Measurements from ENCODE around the gene USP6.

The USP6 gene

GRCh38 chr17:5209396-5209795 lies 93.6 kb downstream of the USP6 start (continued):
- TF ChIP-seq POU6F1 (CRISPR knock-in tag; IDR thresholded peaks at IDR 0.05; ENCODE audit: borderline replicate concordance, low read depth) (no peak), ZFP30 (CRISPR knock-in tag; IDR thresholded peaks at IDR 0.05) (no peak), ISL1 (CRISPR knock-in tag; IDR thresholded peaks at IDR 0.05) (no peak), BACH2 (CRISPR knock-in tag; IDR thresholded peaks at IDR 0.05; ENCODE audit: borderline replicate concordance) (no peak), ESRRG (CRISPR knock-in tag; IDR thresholded peaks at IDR 0.05) (no peak), ARNTL (CRISPR knock-in tag; IDR thresholded peaks at IDR 0.05; ENCODE audit: borderline replicate concordance, low read depth) (no peak), SNAI2 (CRISPR knock-in tag; IDR thresholded peaks at IDR 0.05) (no peak), OSR1 (CRISPR knock-in tag; IDR thresholded peaks at IDR 0.05) (no peak), TCF4 (CRISPR knock-in tag; IDR thresholded peaks at IDR 0.05; ENCODE audit: borderline replicate concordance) (no peak), CSDC2 (CRISPR knock-in tag; IDR thresholded peaks at IDR 0.05) (no peak), CREB5 (CRISPR knock-in tag; IDR thresholded peaks at IDR 0.05; ENCODE audit: low read depth) (no peak), GLIS3 (CRISPR knock-in tag; IDR thresholded peaks at IDR 0.05) (no peak)

GRCh38 chr17:5210091-5210490 lies 94.3 kb downstream of the USP6 start:
- no peak for ATAC-seq
- TF ChIP-seq CREB5 (CRISPR knock-in tag; IDR thresholded peaks at IDR 0.05; ENCODE audit: low read depth), result no peak
- no peak for TF ChIP-seq TCF4 (CRISPR knock-in tag; IDR thresholded peaks at IDR 0.05; ENCODE audit: borderline replicate concordance)
- no peak for TF ChIP-seq RARB (CRISPR knock-in tag; IDR thresholded peaks at IDR 0.05)
- no peak for TF ChIP-seq ZNF8 (CRISPR knock-in tag; IDR thresholded peaks at IDR 0.05)
- TF ChIP-seq SNAI2 (CRISPR knock-in tag; IDR thresholded peaks at IDR 0.05), result no peak
- TF ChIP-seq ZFP30 (CRISPR knock-in tag; IDR thresholded peaks at IDR 0.05), result no peak
- no peak for TF ChIP-seq GLIS3 (CRISPR knock-in tag; IDR thresholded peaks at IDR 0.05)
- no peak for TF ChIP-seq TSHZ2 (CRISPR knock-in tag; IDR thresholded peaks at IDR 0.05)
- no peak for TF ChIP-seq ISL1 (CRISPR knock-in tag; IDR thresholded peaks at IDR 0.05)
- TF ChIP-seq CSDC2 (CRISPR knock-in tag; IDR thresholded peaks at IDR 0.05), result no peak
- TF ChIP-seq ZC3H10 (CRISPR knock-in tag; IDR thresholded peaks at IDR 0.05), result no peak
- TF ChIP-seq ESRRG (CRISPR knock-in tag; IDR thresholded peaks at IDR 0.05), result no peak
- no peak for TF ChIP-seq ZNF70 (CRISPR knock-in tag; IDR thresholded peaks at IDR 0.05)
- TF ChIP-seq BACH2 (CRISPR knock-in tag; IDR thresholded peaks at IDR 0.05; ENCODE audit: borderline replicate concordance), result no peak
- TF ChIP-seq ZFP3 (CRISPR knock-in tag; IDR thresholded peaks at IDR 0.05), result no peak
- no peak for TF ChIP-seq ZNF565 (CRISPR knock-in tag; conservative IDR thresholded peaks at IDR 0.05; ENCODE audit: low read depth)
- no peak for TF ChIP-seq TOX (CRISPR knock-in tag; IDR thresholded peaks at IDR 0.05; ENCODE audit: borderline replicate concordance)

GRCh38 chr17:5210614-5211252 lies 94.9 kb downstream of the USP6 start:
- ATAC-seq, result no peak

More at GRCh38 chr17:5210614-5211252, 94.9 kb downstream of the USP6 start:
- no peak for TF ChIP-seq PATZ1 (CRISPR knock-in tag; IDR thresholded peaks at IDR 0.05; ENCODE audit: borderline replicate concordance)
- TF ChIP-seq CSDC2 (CRISPR knock-in tag; IDR thresholded peaks at IDR 0.05), result no peak
- no peak for TF ChIP-seq TCF4 (CRISPR knock-in tag; IDR thresholded peaks at IDR 0.05; ENCODE audit: borderline replicate concordance)
- TF ChIP-seq TSHZ2 (CRISPR knock-in tag; IDR thresholded peaks at IDR 0.05), result no peak
- TF ChIP-seq CREB5 (CRISPR knock-in tag; IDR thresholded peaks at IDR 0.05; ENCODE audit: low read depth), result no peak
- TF ChIP-seq ZNF70 (CRISPR knock-in tag; IDR thresholded peaks at IDR 0.05), result no peak

Data from SK-N-SH treated with all-trans-retinoic acid at 6 μM for 48 hours (cell line).